Endothelial cell of umbilical vein (primary cell): ENCODE measurements around the gene DLEU7. TPM values are rescaled to one million over a fixed set of nuclear protein-coding genes. Genes with fewer than 3 reads are reported as not detected.

Source experiments
- BruUV-seq: library from RNA; stranded (reverse); fragments of 400-500 nt; replicated peaks from 2 replicates; lab custom pipeline; 2021; lab: Mats Ljungman, UMichigan
- CTCF ChIA-PET: fragments of 300-600, 350-600 bp; sonication (Branson Sonifier 250); formaldehyde crosslinking; loops from one replicate; lab custom pipeline; 2021; ENCODE audit warnings: antibody characterized with exemption, inconsistent platforms; lab: Charles Lee
- POLR2A ChIA-PET: fragments of 300-600, 350-600 bp; sonication (Branson Sonifier 250); formaldehyde crosslinking; loops from one replicate; lab custom pipeline; 2021; ENCODE audit warnings: antibody characterized with exemption, inconsistent platforms; lab: Charles Lee
- DNase-seq: peaks from one replicate; pipeline ENCODE4 v3.0.0-alpha.2; 2011; ENCODE audit warnings: low read depth, low spot score
- FAIRE-seq: peaks from 2 replicates; lab custom pipeline; 2011; peaks lifted over from hg19 to GRCh38; lab: Jason Lieb, UNC
- H2AFZ ChIP-seq: 2 replicates; pipeline ENCODE4 v1.6.0; 2012; ENCODE audit warnings: low read depth, low read length, control low read depth, inconsistent platforms
- H3K27ac ChIP-seq: 2 replicates; pipeline ENCODE4 v1.5.1; 2011; ENCODE audit warnings: low read depth, mild to moderate bottlenecking, control low read depth, low read length, moderate library complexity; ENCODE audit not compliant: insufficient read depth
- H3K27me3 ChIP-seq, 2 experiments: 2 replicates each; pipeline versions ENCODE4 v1.6.0 to v1.6.1; 2011; ENCODE audit warnings: low read length in 2 of 2, mixed read lengths in 1 of 2; ENCODE audit not compliant: control insufficient read depth in 2 of 2, insufficient read depth in 2 of 2
- H3K36me3 ChIP-seq, 2 experiments: 2 replicates in 1 of 2; 3 replicates in 1 of 2; pipeline ENCODE4 v1.5.1; 2011; ENCODE audit warnings: low read length in 2 of 2, mild to moderate bottlenecking in 1 of 2, moderate library complexity in 1 of 2; ENCODE audit not compliant: control insufficient read depth in 2 of 2, insufficient read depth in 2 of 2; ENCODE audit errors: extremely low read depth in 1 of 2
- H3K4me1 ChIP-seq: 3 replicates; pipeline ENCODE4 v1.5.1; 2011; ENCODE audit warnings: mild to moderate bottlenecking, low read length; ENCODE audit not compliant: control insufficient read depth, insufficient read depth; ENCODE audit errors: extremely low read depth
- H3K4me2 ChIP-seq: 2 replicates; pipeline ENCODE4 v1.6.1; 2011; ENCODE audit warnings: low read length, control low read depth, mixed read lengths; ENCODE audit not compliant: insufficient read depth
- H3K4me3 ChIP-seq, 3 experiments: fragments of 200-600 bp in 1 of 3; sonication (generic), shearing (Covaris generic) in 1 of 3; replicated peaks in 1 of 3; 2 replicates each; pipeline ENCODE4 v1.5.1; 2011 to 2016; ENCODE audit warnings: control low read depth in 3 of 3, low read length in 3 of 3, mild to moderate bottlenecking in 2 of 3, inconsistent platforms in 1 of 3, low read depth in 1 of 3, moderate library complexity in 1 of 3; ENCODE audit not compliant: insufficient read depth in 1 of 3
- H3K79me2 ChIP-seq: 2 replicates; pipeline ENCODE4 v1.6.0; 2012; ENCODE audit warnings: low read length, inconsistent platforms; ENCODE audit not compliant: control insufficient read depth, insufficient read depth
- H3K9ac ChIP-seq: replicated peaks from 2 replicates; pipeline ENCODE3; 2011; ENCODE audit warnings: low read length, control low read depth; ENCODE audit not compliant: insufficient read depth; ENCODE audit errors: extremely low read depth
- H3K9me1 ChIP-seq: replicated peaks from 3 replicates; pipeline ENCODE4 v1.6.0; 2011; ENCODE audit warnings: mild to moderate bottlenecking, low read length; ENCODE audit not compliant: control insufficient read depth, insufficient read depth; ENCODE audit errors: extremely low read depth
- H3K9me3 ChIP-seq: replicated peaks from 2 replicates; pipeline ENCODE4 v1.5.1; 2012; ENCODE audit warnings: low read length, inconsistent platforms; ENCODE audit not compliant: control insufficient read depth, insufficient read depth
- H4K20me1 ChIP-seq: replicated peaks from 2 replicates; pipeline ENCODE3; 2011; ENCODE audit warnings: mild to moderate bottlenecking, low read length; ENCODE audit not compliant: control insufficient read depth, insufficient read depth; ENCODE audit errors: extremely low read depth
- CTCF ChIP-seq, 2 donors: IDR thresholded peaks; 1 replicate in 1 of 2; 2 replicates in 1 of 2; pipeline ENCODE4 v1.5.1; 2011; ENCODE audit warnings: low read length in 2 of 2, mild to moderate bottlenecking in 2 of 2, moderate library complexity in 2 of 2, control low read depth in 1 of 2, inconsistent platforms in 1 of 2, low read depth in 1 of 2; ENCODE audit not compliant: insufficient read depth in 1 of 2; ENCODE audit errors: extremely low read depth in 1 of 2
- GATA2 ChIP-seq: IDR thresholded peaks from 2 replicates; pipeline ENCODE4 v1.7.0; 2011; ENCODE audit warnings: low read depth, mild to moderate bottlenecking, moderate library complexity, mixed read lengths, low read length; ENCODE audit not compliant: insufficient read length, insufficient read depth
- JUN ChIP-seq: IDR thresholded peaks from 2 replicates; pipeline ENCODE4 v1.6.1; 2011; ENCODE audit warnings: borderline replicate concordance, low read depth; ENCODE audit not compliant: insufficient read length, insufficient read depth
- MAX ChIP-seq: IDR thresholded peaks from 2 replicates; pipeline ENCODE4 v1.6.1; 2011; ENCODE audit not compliant: insufficient read depth, insufficient read length
- POLR2A ChIP-seq: IDR thresholded peaks from 2 replicates; pipeline ENCODE4 v1.6.1; 2012; ENCODE audit warnings: low read depth, mild to moderate bottlenecking, control low read depth, low read length
- POLR2AphosphoS5 ChIP-seq: IDR thresholded peaks from 2 replicates; pipeline ENCODE4 v1.6.1; 2012; ENCODE audit warnings: low read depth, mild to moderate bottlenecking, control low read depth, low read length, moderate library complexity; ENCODE audit not compliant: insufficient read depth
- dilution Hi-C: fragments of 300-500 bp; cut with MboI; formaldehyde crosslinking; loops from one replicate; pipeline ENCODE4 v1.15.0; 2019; ENCODE audit warnings: low sequenced_read_pairs; ENCODE audit not compliant: extremely low pct_ligation_motif_present
- intact Hi-C: fragments of 100-400 bp; cut with micrococcal nuclease; formaldehyde crosslinking; loops from one replicate; pipeline ENCODE4 v1.10.0; 2022
- polyA plus RNA-seq, 4 experiments: library from polyadenylated mRNA; depleted of rRNA in 3 of 4; stranded (reverse) in 3 of 4; unstranded in 1 of 4; fragments of >200 nt; gene quantifications; 2 replicates each; pipeline versions ENCODE4 v1.2.1 to v1.2.3, GENCODE V29; 2011 to 2012; ENCODE audit warnings: missing spikeins in 1 of 4
- total RNA-seq: library from RNA; stranded (reverse); gene quantifications from 2 replicates; pipeline ENCODE4 v1.2.3, GENCODE V29; 2021

Gene DLEU7
- total and polyA plus RNA-seq, 2 donors (not counting 3 experiments of a cell fraction or from before 2014, with no cell fraction given): not detected

- intact Hi-C loops: no loop called here
- peaks cover 15 to 24% of the 10 kb centered on the region in 2 experiments for H3K27me3 ChIP-seq
- H3K9ac ChIP-seq: no peak overlapping the region
- dilution Hi-C loops: no loop called here
- no peaks in the 10 kb centered on the region for H4K20me1 ChIP-seq
- CTCF ChIA-PET: no interaction called here
- H3K79me2 ChIP-seq: no peaks in the 10 kb centered on the region
- no peak overlapping the region for H3K27ac ChIP-seq
- no peak for FAIRE-seq
- H3K9me3 ChIP-seq: no peaks in the 10 kb centered on the region
- H3K4me3 ChIP-seq: no peak overlapping the region
- no peak overlapping the region for H2AFZ ChIP-seq
- H3K4me1 ChIP-seq: no peaks in the 10 kb centered on the region
- no peak for TF ChIP-seq JUN
- TF ChIP-seq POLR2AphosphoS5: no peak
- no peak for TF ChIP-seq MAX
- TF ChIP-seq POLR2A: no peak
- TF ChIP-seq CTCF (IDR thresholded peaks at IDR 0.05; ENCODE audit: extremely low read depth in 1 of 2, insufficient read depth in 1 of 2, low read depth in 1 of 2, low read length in 2 of 2): no peak
- no peak for TF ChIP-seq GATA2
- no peaks in the 10 kb centered on the region for H3K9me1 ChIP-seq
- POLR2A ChIA-PET: no interaction called here
- no peaks in the 10 kb centered on the region for H3K36me3 ChIP-seq
- DNase-seq: no peak
- no peak overlapping the region for H3K4me2 ChIP-seq
- no TSS peak for BruUV-seq
Observed at GRCh38 chr13:50838701-50839100, 4.8 kb downstream of the DLEU7 start.
